Effector CD8-positive, alpha-beta T cell (primary cell): ENCODE data around the gene OR52B6.
"Not testable (repeated sequence)": the region's sequence is repeated elsewhere in the genome, so short reads cannot be mapped to it uniquely, and the experiment has no call there.

ENCODE experiments used
- DNase-seq: peaks from one replicate; lab custom pipeline; 2025; lab: John Stamatoyannopoulos, UW
- total RNA-seq, 4 experiments: gene quantifications; one replicate each; lab custom pipeline; 2026; lab: John Stamatoyannopoulos, UW

The OR52B6 gene, protein sequence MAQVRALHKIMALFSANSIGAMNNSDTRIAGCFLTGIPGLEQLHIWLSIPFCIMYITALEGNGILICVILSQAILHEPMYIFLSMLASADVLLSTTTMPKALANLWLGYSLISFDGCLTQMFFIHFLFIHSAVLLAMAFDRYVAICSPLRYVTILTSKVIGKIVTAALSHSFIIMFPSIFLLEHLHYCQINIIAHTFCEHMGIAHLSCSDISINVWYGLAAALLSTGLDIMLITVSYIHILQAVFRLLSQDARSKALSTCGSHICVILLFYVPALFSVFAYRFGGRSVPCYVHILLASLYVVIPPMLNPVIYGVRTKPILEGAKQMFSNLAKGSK
- 0 reads per million in 4 experiments for total RNA-seq

DNA sequence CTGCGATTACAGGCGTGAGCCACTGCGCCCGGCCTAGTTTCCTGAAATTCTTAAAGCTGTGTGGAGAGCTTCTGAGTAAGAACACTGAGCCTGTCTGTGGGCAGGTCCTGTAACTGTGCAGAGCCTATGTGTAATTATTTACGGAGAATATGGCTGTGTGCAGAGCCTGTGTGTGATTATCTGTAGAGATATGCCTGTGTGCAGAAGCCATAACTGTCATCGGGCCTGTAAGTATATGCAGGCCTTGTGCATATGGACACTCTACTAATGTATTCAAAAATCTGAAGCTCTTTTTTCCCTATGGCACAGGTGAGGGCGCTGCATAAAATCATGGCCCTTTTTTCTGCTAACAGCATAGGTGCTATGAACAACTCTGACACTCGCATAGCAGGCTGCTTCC is at the start of gene OR52B6:
OR52B6 (plus strand) TSS at position 301 of the 400 bp plus-strand sequence; CDS start at position 301, 0 bp downstream.
- no peak for DNase-seq

DNA sequence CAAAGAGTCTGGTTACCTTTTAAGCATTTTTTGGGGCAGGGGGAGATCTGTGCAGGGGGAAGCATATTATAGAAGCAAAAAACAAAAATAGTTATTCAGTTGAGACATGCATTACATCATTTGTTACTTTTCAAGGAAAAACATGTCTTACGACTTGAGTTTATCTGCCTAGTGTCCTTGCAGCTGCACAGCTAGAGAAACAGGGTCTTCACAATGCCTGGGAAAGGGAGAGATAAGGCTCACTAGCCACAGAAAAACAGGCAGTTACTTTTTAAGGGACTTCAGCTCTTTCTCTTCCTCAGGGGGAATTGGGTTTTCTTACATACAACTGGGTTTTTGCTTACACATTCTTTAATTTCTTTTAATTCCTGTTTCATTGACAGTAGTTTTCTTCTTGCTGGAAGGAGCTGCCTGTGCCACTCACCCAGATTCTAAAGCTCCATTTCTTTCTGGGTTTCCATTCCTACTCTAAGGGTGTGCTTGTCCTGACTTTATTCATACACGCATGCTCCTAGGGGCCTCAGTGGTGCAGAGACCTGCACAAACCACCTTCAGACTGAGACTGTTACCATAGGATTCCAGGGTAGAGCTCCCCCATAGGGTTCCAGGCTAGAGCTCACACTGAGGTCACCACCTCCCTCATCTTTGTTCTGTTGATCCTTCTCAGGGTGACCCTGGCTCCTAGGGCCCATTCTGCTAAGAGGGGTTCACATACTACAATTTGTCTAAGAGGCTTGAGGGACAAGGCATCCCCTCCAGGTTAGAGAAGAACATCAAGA is 49.4 kb upstream of the OR52B6 start:
- no peak for DNase-seq

DNA sequence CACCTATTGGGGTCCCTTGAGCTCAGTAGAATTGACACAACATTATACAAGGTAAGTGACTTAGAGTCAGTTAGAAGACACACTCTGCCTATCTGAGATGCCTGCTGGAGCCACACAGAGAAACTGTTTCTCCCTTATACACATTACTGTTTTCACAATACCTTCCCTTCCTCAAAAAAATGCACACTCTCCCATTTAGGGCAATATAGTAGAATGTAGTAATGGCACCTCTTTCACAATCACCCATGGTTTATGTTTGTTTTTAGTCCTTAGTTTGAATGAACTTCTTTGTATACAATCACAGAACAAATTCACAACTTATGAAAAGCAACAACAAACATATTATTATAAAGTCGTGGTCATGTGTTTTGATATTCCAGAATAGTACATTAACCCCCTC is 46.6 kb upstream of the OR52B6 start:
- no peak for DNase-seq

DNA sequence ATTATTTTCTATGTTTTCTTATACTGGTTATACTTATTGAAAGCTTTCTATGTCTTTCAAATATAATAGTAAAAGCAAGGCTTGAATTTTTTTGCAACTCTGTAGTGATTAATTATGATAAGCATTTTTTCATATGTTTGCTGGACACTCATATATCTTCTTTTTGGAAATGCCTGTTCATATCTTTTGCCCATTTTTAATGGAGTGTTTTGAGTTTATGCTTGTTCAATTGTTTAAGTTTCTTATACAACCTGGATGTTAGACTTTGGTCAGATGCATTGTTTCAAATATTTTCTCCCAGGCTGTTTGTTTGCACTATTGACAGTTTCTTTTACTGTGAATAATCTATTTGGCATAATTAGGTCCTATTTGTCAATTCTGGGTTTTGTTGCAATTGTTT is 44.2 kb upstream of the OR52B6 start:
- no peak for DNase-seq

DNA sequence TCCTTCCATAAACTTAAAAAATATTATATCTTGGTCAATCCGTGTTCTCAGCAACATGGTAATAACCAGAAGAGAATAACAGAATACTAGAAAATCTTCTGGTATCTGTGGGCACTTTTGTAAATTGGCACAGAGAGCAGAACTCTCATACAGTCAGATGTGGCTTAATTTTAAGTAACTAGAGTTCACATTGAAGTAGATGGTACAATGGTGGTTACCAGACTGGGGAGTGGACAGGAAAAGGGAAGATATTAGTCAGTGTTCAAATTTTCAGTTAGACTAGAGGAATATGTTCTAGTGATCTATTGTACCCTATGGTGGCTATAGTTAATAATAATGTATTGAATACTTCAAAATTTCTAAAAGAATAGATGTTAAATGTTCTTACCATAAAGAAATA is 39.2 kb upstream of the OR52B6 start:
- no peak for DNase-seq

DNA sequence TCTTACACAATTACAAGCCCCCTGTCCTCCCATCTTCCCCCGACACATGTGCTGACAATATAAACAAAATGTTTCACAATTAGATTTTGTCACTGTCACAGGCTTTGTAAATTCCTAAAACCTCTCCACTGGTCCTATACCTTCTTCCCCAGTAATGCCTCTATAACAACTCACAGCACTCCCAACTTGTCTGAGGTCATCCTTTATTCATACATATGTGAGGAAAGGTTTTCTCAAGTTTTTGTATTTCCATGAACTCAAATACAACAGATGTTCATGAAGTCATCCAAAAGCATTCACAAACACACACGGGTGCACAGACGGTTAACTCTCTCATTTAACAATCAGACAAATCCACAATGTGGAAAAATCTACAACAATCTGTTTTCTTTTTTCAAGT is 34.2 kb upstream of the OR52B6 start:
- no peak for DNase-seq

DNA sequence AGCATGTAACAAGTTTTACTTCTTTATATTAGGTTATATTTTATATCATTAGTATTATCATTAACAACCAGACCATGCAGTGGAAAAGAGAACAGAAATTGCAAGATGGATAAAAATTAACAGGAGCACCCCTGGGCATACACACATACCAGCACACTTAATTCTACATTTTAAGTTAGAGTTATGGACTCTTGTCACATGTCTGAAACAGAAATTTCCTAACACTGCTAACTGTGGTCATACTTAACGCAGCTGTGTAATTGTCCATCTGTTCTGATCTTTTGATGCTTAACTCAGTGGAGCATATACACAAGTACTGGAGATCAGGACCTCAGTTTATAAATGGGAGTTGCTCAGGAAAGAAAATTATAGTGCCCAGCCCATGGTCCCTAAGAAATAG is 32.7 kb upstream of the OR52B6 start:
- DNase-seq, result no peak

DNA sequence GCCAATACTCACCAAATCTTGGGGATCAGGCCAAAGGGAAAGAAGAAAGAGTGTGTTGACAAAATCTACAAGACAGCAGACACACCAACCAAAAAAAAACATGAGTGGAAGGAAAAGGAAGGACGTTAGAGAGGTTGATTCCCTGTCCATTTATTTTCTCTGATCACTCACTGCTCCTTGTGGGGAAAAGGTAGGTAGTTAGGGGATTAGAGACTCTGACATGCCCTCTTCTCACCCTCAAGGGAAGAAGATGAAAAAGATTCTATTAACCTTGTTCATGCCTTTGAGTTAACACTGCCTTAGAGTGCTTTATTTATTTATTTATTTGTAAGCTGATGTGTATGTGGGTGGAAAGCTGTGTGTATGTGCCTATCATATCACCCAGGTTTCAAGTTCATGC is 32.2 kb upstream of the OR52B6 start, which contains the start of gene OR52H1:
OR52H1 (minus strand) TSS at position 101 of the 400 bp plus-strand sequence. CDS start 3,035 bp downstream, outside the sequence.
- no peak for DNase-seq

DNA sequence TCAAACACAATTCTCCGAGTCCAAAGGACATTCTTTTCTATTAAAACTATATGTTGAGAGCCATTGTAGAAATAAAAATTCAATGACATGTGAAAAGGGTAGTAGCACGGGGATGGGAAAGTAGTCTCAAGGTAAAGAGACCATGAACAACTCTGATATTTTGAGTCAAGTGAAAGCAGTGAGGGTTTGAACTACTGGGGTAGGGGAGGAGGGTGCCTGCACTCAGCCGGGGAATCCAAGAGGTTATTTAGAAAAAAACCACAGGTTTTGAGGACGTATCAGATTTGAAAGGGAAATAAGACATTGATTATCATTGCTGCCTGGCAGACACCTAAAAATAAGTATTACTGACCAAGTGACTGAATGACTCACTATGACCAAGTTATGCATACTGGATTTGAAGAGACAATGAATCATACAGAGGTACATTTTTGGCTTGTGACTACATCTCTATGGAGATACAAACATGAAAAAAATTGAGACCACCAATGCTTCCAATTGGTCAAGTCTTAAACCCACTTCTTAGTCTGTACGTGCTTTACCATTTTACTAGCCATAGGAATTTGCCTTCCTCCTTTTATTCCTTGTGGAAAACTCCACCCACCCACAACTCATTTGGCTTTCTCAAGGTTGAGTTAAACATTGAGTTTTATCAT is 30.1 kb upstream of the OR52B6 start:
- no peak for DNase-seq

DNA sequence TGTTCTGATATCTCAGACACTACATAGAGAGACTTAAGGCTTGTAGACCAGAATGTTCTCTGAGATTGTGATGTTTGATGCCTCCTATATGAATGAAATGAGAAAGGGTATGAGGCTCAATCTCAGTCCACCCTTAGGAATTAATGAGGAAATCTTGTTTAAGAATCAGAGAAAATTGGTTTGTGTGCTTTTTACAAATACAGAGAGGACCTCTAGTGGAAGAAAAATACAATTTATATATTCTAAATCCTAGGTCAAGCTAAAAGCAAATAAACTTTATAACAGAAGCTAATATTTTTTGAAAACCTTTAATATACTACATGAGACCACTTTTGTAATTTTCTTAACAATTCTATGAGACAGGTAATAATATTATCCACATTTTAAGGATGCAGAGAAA is 27.3 kb upstream of the OR52B6 start:
- DNase-seq, result no peak

DNA sequence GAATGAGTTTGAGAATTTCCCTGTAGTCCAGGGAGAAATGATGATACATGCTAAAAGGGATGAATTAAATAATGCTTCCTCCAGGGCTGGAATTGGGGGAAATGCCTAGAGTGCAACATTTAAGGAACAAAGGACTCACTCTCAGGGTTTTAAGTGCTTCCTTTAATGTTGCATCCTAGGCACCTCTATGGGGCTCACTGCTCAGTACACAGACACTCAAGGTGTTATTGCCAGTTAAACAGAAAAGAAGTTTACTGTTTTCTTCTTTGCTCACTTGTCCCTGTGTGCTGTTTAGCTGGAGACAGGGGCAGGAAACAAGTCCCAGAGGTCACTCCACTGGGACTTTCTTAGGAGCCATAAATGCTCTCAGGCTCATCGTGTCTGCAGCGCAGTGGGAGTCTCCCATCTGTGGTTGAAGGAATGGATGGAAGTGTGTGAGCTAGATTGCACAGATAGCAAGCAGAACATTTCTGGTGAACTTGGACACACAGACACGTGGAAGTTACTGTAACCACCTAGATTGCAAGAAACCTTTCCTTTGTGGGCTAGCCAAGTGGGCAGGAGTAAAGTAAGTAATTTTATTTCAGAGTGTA is 24.0 kb upstream of the OR52B6 start:
- no peak for DNase-seq

DNA sequence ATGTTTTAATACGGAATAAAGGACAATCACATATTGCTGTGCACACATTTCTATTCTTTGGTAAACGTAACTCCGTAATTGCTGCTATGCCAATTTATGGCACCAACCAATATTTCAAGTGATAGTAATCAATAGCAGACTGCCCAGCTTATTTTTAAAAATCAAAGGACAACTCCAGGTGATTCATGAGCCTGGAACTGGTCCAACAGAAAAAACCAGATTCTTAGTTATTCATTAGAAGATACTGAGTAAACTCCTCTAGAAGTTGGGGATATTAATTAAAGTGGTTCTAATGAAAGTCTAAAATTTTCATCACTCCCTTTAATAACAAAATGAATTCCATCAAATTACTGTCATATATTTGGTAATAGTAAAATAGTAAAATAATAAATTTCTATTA is 22.9 kb upstream of the OR52B6 start:
- no peak for DNase-seq

DNA sequence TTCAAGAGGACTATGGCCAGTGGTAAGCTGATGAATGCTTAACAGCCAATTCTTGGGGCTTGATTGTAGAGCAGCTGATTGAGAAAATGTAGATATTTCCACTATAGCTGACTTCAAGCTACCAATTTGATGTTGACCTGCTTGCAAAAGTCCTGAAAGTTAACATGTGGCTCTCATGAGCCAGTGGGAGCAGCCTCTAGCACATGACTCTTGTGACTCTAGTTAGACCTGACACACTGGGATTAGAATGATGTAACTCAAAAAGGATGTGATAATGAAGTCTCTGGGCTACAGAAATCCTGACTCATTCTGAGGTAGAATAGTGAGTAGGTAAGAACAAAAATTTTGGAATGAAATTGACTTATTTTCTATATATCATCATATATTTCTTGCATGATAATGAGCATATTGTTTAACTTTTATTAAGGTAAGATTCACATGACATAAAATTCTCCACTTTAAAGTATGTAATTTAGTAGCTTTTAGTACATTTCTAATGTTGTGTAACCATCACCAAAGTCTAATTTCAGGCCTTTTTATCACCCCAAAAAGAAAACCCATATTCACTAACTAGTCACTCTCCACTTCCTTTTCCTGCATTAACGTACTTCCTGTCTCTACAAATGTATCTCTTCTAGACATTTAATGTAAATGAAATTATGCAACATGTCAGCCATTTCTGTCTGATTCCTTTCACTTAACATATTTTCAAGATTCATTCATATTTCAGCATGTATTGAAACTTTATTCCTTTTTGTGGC is 16.2 kb upstream of the OR52B6 start:
- DNase-seq, result no peak

DNA sequence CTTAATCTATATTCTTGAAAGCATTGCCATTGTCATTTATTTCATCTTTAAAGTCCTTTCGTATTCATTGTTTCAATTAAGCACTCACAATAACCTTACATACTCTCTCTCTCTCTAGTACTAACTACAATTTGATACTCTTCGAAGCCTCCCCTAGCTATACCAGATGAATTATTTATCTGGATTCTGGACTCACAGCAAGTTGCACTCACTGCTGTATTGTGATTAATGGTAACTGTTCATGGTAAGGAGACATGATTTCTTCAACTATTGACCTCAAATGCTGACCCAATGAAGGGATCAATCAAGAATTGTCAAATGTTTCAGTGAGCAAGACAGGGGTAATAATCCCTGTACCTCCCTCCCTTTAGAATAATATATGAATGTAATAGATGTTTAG is 6.0 kb upstream of the OR52B6 start:
- DNase-seq, result no peak

DNA sequence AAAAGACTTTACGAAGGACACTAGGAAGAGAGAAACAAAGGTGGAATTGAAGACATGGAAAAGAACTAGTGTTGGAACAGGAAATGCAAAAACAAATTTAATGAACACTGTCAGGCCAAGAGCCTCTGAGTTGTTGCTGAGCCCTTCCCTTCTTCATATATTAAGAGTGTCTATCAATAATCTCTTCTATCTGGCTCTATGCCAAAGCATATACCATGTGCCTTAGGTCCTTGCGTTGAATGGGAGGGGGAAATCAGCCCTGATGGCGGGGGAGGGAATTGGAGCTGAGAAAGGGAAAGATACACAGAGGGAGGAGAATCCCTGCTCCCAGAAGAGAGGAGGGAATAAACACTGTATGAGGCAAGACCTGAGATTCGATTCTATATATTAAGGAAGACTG is 5.5 kb upstream of the OR52B6 start:
- no peak for DNase-seq

DNA sequence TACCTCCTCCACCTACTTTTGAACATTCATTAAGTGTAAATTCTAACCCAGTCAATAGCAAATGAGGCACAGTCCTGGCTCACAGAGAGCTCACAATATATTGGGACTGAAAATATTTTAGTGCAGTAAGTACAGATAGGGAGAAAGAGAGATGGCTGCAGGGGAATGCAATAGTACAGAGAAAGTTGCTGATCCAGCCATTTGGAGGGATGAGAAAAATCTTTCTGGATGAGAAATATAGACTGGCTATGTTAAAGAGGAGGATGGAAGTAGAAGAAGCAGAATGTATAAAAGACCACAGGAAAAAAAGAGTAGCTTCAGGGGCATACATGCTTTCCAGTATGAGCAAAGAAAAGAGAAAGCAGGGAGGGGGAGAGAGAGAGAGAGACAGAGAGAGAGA is 3.6 kb upstream of the OR52B6 start:
- no peak for DNase-seq

DNA sequence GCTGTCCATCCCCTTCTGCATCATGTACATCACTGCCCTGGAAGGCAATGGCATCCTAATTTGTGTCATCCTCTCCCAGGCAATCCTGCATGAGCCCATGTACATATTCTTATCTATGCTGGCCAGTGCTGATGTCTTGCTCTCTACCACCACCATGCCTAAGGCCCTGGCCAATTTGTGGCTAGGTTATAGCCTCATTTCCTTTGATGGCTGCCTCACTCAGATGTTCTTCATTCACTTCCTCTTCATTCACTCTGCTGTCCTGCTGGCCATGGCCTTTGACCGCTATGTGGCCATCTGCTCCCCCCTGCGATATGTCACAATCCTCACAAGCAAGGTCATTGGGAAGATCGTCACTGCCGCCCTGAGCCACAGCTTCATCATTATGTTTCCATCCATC is 337 bp downstream of the OR52B6 start:
- no peak for DNase-seq

DNA sequence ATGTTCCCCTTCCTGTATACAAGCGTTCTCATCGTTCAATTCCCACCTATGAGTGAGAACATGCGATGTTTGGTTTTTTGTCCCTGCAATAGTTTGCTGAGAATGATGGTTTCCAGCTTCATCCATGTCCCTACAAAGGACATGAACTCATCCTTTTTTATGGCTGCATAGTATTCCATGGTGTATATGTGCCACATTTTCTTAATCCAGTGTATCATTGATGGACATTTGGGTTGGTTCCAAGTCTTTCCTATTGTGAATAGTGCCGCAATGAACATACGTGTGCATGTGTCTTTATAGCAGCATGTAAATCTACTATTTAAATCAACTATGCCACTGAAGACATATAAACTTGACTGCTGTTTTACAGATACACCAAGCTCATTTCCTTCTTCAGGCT is 3.8 kb downstream of the OR52B6 start:
- not testable (repeated sequence) for DNase-seq

DNA sequence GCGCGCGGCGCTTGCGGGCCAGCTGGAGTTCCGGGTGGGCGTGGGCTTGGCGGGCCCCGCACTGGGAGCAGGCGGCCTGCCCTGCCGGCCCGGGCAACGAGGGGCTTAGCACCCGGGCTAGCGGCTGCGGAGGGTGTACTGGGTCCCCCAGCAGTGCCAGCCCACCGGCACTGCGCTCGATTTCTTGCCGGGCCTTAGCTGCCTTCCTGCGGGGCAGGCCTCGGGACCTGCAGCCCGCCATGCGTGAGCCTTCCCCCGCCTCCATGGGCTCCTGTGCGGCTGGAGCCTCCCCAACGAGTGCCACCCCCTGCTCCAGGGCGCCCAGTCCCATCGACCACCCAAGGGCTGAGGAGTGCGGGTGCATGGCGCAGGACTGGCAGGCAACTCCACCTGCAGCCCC is 9.2 kb downstream of the OR52B6 start:
- DNase-seq, result not testable (repeated sequence)

DNA sequence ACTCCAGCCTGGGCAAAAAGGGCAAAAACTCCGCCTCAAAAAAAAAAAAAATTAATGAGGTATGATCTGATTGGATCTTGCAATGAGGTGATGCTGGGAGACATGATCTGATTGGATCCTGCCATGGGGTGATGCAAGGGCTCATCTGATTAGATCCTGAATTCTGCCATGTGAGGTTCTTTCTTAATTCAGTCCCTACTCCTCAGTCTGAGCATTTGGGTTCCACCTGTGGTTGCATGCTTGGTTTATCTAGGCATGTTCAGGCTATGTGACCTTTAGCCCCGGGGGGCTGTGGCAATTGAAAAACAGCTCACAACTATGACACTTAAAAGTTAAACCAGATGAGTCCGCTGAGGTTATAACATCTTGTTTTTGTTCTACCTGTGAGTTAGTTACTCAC is 10.9 kb downstream of the OR52B6 start:
- no peak for DNase-seq

DNA sequence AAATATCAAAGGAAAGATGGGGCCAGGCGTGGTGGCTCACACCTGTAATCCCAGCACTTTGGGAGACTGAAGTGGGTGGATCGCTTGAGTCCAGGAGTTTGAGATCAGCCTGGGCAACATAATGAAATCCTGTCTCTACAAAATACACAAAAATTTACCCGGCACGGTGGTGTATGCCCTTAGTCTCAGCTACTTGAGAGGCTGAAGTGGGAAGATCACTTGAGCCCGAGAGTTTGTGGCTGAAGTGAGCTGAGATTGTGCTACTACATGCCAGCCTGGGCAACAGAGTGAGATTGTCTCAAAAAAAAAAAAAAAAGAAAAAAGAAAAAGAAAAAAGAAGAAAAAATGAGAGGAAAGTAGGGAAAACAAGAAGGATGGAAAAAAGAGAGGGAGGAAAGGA is 11.9 kb downstream of the OR52B6 start:
- no peak for DNase-seq

DNA sequence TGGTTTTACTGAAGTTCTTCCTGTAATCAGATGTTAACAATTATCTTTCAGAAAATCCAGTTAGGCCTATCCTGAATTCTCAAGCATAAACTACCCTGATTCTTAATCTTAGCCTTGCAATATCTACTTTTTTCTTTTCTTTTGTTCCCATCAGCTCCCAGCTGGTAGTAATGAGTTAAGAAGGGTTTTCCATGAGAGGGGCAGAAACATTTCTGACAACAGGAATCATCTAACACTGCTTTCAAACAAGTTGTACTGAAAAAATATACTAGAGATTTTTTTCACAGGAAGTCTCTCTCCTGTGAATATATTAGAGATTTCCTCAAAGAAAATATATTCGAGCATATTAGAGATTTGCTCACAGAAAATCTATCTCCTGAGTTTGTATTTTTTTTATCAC is 12.5 kb downstream of the OR52B6 start:
- no peak for DNase-seq
